GM18873 (cell line): ENCODE measurements around the gene ADAMTS9.

Source experiments
- ATAC-seq: cut with Tn5 transposase; IDR thresholded peaks from one replicate; pipeline ENCODE4 v1.9.1; 2021; ENCODE audit warnings: mild to moderate bottlenecking, moderate library complexity, moderate number of reproducible peaks; ENCODE audit not compliant: unreplicated experiment, low FRiP score

The ADAMTS9 gene

GRCh38 chr3:64625381-64625780 is 62.4 kb downstream of the ADAMTS9 start:
- no peak for ATAC-seq

- no peak for ATAC-seq
These were observed 64.7 kb downstream of the ADAMTS9 start for GRCh38 chr3:64623125-64623524.

DNA sequence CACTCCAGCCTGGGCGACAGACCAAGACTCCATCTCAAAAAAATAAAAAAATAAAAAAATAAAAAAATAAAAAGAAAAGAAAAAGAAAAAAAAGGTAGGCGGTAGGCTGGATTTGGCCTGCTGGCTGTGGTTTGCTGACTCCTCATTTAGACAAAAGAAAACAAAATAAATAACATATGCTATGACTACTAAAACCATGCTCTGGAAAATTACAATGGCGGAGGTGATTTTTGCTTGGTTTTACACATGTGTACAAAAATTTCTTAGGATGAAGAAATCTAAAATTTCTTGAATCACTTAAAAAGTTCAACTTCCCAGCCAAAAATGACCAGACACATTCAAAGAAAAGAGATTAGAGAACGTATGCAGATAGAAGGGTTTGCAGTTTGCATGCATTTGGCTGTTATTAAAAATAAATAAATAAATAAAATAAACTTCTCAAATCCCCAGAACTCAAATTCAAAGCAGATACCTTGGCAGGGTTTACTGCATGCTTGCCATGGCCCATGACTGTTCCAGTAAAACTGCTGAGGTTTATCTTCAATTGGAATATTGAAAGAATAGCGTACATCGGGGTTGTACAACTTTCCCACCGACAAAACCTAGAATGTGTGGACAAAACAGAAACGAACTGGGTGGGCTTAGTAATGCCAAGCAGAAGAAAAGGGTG is 65.9 kb downstream of the ADAMTS9 start:
- no peak for ATAC-seq

GRCh38 chr3:64621275-64621674 is 66.5 kb downstream of the ADAMTS9 start:
- no peak for ATAC-seq

GRCh38 chr3:64620020-64620419 is 67.8 kb downstream of the ADAMTS9 start:
- ATAC-seq = no peak

- ATAC-seq = no peak
These were observed 68.6 kb downstream of the ADAMTS9 start for GRCh38 chr3:64619216-64619615.

DNA sequence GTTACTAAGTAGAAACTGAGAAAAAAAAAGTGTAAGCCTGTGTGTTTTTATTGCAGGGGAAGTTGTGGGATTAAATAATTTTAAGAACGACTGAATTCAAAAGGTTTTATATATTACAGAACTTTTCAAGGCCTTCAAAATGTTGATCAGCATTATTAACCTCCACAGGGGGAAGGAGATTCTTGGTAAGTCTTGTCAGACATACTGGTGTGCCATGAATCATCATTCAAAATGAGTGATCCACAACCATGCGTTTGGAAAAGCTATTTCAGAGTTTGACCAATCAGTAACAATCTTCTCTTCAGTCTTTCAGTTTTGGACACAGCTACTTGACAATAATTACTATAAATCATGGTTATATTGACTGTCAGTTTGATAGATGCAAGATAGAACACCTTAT is 70.2 kb downstream of the ADAMTS9 start:
- ATAC-seq = no peak

- ATAC-seq = no peak
These were observed 70.8 kb downstream of the ADAMTS9 start for GRCh38 chr3:64616953-64617352.

DNA sequence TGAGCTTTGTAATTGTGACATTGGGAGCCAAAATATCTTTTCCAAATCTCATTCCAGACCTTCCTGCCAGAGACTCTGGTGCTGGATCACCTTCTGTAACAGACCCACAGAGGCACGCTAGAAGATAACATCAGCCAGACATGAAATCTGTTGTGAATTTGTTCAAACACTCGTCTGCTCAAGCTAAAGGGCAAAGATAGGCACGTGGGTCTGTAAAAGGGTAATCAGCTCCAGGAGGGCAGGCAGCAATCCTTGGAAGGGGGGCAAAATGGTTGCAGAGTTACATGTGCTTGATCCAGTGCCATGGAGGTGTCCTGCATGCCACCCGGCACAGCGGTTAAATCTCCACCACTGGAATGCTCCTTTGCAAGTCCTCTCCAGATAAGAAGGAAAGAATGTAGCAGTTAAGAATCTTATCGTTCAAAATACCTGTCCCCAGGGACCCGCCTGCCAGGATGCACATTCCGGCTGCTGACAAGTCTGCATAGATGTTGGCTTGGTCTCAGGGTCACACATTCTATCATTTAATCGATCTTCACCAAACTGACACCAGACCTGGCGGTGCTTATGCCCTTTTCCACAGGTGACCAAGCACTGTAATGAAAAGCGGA is 74.8 kb downstream of the ADAMTS9 start:
- no peak for ATAC-seq

- no peak for ATAC-seq
These were observed 75.5 kb downstream of the ADAMTS9 start for GRCh38 chr3:64612082-64612860.

DNA sequence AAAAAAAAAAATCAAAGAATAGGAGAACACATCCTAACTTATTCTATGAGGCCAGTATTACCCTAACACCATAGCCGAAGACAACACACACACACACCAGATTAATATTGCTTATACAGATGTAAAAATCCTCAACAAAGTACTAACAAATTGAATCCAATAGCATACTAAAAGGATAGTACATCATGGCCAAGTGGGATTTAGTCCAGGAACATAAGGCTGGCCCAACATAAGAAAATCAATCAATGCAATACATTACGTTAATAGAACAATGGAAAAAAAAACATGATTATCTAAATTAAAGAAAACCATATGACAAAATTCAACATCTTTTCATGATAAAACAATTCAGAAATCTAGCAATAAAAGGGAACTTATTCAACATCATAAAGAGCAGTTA is 79.1 kb downstream of the ADAMTS9 start:
- no peak for ATAC-seq

DNA sequence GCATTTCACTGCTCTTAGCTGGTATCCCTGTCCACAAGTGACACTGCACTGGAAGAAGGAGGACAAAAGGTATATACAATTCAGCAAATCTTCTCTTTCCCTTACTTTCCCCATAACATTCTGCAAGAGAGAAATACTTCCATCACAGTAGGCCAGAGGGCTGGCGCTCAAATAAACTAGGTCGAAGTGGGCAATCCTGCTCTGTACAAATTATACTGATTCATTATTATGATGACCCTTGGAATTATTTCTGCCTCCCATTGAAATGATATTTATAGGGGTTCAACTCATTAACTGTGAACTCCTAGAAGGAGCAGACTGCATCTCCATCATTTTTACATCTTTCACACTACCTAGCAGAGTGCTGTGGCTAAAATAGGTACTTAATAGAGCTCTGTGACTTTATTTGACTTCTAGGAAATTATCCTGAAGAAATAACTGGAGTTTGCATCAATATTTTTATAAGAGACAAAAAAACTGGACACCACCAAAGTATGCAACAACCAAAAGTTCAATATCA is 80.7 kb downstream of the ADAMTS9 start:
- ATAC-seq = no peak

GRCh38 chr3:64604313-64604712 is 83.5 kb downstream of the ADAMTS9 start:
- no peak for ATAC-seq

GRCh38 chr3:64601824-64602223 is 86.0 kb downstream of the ADAMTS9 start:
- no peak for ATAC-seq

GRCh38 chr3:64600246-64600950 is 87.4 kb downstream of the ADAMTS9 start:
- no peak for ATAC-seq

DNA sequence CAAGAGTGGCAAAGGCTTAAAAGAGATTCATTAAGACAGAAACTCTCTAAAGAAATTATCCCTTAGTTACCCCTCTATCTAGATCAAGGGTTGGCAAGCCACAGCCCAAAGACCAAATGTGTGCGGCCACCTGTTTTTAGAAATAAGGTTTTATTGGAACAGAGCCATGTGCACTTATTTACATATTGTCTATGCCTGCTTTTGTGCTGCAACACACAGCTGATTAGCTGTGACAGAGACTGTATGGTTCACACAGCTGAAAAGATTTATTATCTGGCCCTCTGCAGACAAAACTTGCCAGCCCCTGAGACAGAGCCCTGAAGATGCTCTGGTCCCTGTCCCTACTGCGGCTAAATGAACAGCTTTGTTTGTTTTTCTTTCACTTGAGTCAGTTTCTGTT is 88.1 kb downstream of the ADAMTS9 start:
- no peak for ATAC-seq

DNA sequence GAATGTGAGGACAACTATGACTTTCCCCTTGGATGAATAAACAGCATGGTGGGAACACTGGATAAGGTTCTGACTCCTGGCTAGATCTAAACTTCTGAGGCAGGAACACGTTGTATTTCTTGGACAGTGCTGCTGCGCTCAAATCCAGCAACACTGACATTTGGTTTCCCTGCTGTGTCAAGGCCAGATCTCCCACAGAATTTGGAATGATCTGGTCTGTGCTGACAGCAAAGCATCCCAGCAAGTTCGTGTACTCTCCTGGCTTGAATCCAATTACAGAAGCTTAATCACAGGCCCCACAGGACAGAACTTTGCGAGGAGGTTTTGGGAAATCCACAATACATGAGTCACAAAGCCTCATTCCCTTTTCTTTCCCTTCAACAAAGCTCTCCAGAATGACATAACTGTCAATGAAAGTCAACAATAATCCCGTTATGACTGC is 92.5 kb downstream of the ADAMTS9 start:
- no peak for ATAC-seq

- ATAC-seq = no peak
These were observed 93.7 kb downstream of the ADAMTS9 start for GRCh38 chr3:64594134-64594533.

GRCh38 chr3:64593350-64593749 is 94.5 kb downstream of the ADAMTS9 start:
- ATAC-seq = no peak

DNA sequence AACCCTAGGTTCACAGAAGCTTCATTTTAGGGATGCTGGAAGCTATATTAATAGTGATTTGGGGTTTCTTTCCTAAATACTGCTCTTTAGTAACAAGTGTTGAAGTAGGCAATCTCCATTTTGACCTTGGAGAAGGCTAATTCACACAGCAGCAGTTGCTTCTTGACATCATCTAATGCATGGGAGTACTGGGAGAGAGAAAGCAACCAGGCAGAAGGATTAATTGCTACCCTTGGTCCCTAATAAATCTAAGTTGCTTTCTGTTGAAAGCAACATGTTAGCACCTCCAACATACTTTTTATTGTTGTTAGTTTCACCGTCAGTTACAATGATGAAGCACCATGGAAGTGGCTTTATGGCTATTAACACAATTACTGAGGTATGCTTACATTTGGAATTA is 96.2 kb downstream of the ADAMTS9 start:
- ATAC-seq = no peak

DNA sequence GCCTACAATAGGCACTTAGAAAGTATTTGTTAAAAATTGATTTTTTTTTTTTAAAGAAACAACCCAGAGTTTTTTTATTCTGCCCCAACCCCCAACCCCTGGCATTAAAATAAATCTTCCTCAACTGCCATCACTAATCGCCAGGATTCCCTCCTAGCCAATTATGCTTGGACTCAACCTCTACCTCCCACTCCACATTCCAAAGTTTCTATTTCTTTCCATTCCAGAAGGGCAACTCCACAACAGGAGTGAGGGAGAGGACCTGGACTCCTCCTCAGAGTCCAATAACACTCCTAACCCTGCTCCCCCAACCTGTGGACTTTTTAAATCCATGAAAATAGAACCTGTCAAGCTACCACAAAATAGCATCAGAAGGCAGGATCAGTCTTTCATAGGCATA is 99.4 kb downstream of the ADAMTS9 start:
- ATAC-seq = no peak
